Endothelial cell of coronary artery (primary cell): ENCODE results near the gene CCDC13. TPM values are rescaled to one million over a fixed set of nuclear protein-coding genes. Genes with fewer than 3 reads are reported as not detected.

Experiments
- total RNA-seq: library from RNA; depleted of rRNA; stranded (reverse); fragments of >200 nt; gene quantifications from 2 replicates; pipeline ENCODE4 v1.2.3, GENCODE V29; 2014

CCDC13 gene, protein sequence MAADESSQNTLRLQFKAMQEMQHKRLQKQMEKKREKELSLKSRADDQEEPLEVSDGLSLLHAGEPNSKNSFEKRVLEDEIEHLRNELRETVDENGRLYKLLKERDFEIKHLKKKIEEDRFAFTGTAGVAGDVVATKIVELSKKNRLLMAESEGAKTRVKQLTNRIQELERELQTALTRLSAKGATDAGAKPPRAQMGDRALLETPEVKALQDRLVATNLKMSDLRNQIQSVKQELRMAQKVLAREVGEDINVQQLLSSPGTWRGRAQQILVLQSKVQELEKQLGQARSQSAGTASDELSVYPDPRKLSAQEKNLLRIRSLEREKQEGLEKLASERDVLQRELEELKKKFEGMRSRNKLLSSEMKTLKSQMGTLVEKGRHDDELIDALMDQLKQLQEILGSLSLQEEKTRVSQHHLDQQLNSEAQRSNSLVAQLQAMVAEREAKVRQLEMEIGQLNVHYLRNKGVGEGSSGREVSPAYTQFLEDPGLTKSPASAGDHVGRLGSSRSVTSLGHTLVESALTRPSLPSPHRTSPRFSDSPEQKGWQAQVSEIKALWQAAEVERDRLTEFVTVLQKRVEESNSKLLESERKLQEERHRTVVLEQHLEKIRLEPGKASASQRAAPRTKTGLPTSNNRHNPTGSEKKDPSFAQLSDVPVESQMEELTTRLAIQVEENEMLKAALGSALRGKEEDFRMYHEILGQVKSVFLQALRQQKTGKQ
- 0.38 and 0.54 TPM in 2 replicates for total RNA-seq

GRCh38 chr3:42772670-42773408 is at the start of gene CCDC13:
TSS of gene CCDC13 (minus strand) at chr3:42773253. CDS start at chr3:42758345, 14,908 bp downstream.

GRCh38 chr3:42809202-42809601 is 36.1 kb upstream of the CCDC13 start, which contains the start of gene ACKR2:
TSS of gene ACKR2 (plus strand) at chr3:42809445. CDS start at chr3:42864503, 55,058 bp downstream.

DNA sequence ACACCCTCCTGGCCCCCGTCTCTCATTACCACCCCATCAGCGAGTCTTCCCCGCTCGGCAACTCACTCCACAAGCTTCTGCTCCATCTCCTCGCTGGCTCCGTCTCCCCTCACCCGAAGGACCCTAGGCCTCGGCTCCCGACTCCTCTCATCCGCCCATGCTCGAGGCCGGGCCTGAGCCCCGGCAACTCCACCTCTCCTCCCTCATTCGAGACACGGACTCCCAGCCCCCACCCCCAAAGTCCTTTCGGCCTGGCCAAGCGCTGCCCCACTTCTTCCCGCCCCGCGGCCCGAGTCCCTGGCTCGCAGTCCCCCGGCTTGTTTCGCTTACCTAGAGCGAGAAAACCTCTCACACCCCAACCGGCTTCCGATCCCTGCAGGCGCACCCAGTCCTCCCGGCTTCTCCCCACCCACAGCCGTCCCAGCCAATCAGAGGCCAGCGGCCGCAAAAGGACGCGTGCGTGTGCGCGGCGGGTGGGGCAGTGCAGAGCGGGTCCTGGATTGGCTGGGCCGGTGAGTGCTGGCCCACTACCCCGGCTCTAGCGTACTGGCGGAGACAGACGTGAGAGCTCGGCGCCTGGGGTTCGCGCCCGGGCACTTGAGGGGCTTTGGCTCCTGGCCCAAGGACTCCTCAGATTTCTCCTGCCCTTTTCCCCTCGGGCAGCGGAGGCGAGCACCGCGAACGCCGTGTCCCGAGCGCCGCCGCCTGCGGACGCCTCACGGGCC is 31.2 kb upstream of the CCDC13 start, which contains the start of gene HIGD1A:
Gene HIGD1A (minus strand): TSS at position 385 of the 725 bp plus-strand sequence. CDS start 10,237 bp downstream, outside the sequence.

Other genes with a start within 250 kb of the CCDC13 start
- 56.2 and 58.3 TPM in 2 replicates for gene SEC22C, start 191.3 kb downstream of the CCDC13 start, total RNA-seq
- gene SS18L2, start 182.4 kb downstream of the CCDC13 start, total RNA-seq: 26.5 and 38.3 TPM in 2 replicates
- gene NKTR, start 172.6 kb downstream of the CCDC13 start, total RNA-seq: 50.3 and 63.1 TPM in 2 replicates
- 16.2 and 28.0 TPM in 2 replicates for gene ZBTB47, start 119.6 kb downstream of the CCDC13 start, total RNA-seq
- not detected in 2 replicates for gene KLHL40, start 87.7 kb downstream of the CCDC13 start, total RNA-seq
- not detected in 2 replicates for gene HHATL, start 70.5 kb downstream of the CCDC13 start, total RNA-seq
- 109 and 125 TPM in 2 replicates for gene HIGD1A, start 31.2 kb upstream of the CCDC13 start, total RNA-seq
- gene ACKR2, start 36.2 kb upstream of the CCDC13 start, total RNA-seq: 0.18 TPM in 1 of 2 replicates, not detected in the other
- gene CYP8B1, start 102.6 kb upstream of the CCDC13 start, total RNA-seq: not detected in 2 replicates
- 0.36 and 1.6 TPM in 2 replicates for gene ZNF662, start 132.9 kb upstream of the CCDC13 start, total RNA-seq
- gene GASK1A, start 206.1 kb upstream of the CCDC13 start, total RNA-seq: 0.38 TPM in 1 of 2 replicates, not detected in the other